GM21447 (cell line): ENCODE measurements around the gene GNAZ.

Experiments
- ATAC-seq: cut with Tn5 transposase; IDR thresholded peaks from one replicate; pipeline ENCODE4 v1.9.1; 2021; ENCODE audit not compliant: unreplicated experiment

GNAZ gene

DNA sequence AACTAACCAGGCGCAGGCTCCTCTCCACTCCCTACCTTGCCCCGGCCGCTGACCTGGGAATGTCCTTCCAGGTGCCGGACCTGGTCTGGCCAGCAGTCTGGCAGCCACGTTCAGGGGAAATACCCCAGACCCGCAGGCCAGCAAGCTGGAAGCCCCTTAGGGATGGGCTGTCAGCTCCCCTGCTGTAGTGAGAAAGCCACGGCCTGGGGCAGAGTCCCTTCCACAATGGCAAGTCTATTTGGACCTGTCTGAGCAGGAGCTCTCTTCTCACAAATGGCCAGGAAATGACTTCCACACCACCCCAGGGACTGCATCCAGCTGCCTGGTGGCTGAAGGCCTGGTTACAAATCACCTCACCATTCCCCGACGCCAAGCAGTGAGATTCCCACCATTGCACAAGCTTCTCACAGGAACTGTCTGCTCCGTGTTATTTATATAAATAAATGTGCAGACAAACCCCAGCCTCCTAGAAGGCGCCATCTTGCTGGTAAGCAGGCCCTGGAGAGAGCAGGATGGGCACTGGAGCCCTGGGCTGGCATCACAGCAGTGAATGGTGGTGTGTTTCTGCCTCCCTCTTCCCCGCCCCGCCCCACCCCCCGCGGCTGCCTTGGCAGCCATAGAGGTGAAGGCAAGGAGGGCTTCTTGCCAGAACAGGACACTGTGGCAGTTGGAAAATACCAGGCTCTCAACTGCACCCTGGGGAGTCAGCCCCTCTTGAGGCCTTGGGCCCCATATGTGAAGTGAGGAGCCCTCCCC, 47.8 kb downstream of the GNAZ start:
- no peak for ATAC-seq

DNA sequence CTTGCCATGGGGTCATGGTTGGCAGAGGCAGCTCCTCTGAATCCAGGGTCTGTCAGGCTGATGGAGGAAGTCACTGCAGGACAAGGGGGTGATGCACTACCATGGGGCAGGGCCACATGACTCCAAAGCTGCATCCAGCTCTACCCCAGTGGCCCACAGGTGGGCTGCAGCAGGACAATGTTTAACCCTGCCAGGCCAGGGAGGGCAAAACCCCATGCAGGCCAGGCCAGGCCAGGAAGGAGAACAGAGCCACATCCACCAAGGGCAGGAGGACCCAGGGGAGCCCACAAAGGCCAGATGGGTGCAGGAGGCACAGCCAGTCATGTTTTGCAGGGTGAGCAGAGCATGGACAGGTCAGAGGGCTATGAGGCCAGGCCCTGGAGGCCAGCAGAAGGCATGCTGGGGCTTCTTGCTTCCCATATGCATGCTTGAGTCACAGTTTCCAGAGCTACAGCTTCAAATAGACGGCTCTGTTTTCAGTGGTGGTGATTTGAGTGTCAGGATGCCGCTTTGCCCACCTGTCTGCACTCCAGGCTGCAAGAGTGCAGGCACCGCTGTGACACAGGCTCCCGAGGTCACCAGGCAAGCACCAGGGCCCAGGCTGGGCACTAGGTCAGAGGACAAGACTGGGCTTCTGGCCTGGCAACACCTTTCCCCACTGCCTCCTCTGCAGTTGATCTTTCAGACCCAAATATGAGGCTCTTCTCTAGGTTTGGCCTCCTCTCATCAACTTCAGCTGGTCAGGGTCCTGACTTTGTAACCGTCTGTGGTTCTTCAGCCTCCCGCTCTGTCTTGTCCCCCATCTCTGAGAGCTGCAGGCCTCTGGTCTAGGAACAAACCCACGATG, 48.6 kb downstream of the GNAZ start:
- ATAC-seq: no peak

DNA sequence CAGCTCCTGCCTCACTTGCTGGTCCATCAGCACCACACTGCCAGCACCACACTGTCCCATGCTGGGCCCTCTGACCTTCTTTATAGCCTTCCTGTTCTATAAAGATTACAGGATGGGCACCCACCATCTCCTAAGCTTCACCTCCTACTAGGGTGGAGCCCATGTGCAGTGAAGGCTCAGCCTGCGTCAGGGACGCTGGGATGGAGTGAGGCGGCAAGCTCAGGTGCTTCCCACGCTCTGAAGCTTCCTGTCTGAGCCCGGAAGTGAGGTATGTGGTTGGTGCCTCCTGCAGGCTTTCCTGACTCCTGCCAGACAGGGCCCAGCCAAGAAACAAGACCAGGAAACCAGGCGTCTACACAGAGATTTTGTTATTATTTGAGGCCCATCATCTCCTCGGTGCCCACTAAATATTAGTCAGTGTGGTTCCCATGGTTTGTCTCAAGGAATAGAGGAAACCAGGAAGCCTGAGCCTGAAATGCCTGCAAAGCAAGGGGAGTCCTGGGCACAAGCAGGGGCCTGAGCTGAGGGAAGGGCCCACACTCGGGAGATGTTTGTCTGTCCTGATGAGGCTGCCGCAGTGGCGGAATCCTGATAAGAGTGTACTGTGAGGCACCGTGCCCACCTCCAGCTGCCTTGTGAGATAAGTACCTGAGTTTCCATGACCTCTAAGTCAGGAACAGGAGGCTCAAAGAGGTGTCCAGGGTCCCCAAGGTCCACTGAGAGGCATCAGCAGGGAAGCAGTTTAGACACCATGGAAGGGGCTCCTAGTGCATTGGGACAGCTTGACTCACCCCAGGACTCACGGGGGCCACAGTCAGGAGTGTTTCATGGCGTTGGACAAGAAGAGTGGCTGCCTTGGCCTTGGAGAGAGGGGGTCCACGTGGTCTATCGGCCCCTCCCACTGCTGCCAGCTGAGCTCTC, 49.4 kb downstream of the GNAZ start:
- no peak for ATAC-seq

DNA sequence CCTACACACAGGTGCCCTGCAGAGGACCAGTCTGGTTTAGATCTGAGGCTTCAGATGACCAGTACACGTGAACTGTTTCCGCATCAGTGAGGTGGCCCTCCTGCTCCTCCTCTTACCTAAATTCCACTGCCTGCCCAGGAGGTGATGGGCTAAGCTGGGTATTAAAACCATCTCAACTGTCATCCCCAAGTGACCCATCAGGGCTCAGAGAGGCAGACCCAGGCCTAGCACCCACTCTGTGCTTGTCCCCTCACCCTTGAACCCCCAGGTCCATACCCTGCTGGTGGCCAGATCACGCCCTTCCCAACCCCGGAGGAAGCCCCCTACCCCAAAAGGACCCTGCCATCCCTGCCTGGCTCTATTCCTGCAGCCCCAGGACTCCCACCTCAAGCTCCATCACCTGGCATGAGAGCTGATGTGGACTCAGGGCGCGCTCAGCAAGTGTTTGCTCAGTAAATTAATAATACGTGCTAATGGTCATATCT, 50.1 kb downstream of the GNAZ start:
- ATAC-seq: no peak

DNA sequence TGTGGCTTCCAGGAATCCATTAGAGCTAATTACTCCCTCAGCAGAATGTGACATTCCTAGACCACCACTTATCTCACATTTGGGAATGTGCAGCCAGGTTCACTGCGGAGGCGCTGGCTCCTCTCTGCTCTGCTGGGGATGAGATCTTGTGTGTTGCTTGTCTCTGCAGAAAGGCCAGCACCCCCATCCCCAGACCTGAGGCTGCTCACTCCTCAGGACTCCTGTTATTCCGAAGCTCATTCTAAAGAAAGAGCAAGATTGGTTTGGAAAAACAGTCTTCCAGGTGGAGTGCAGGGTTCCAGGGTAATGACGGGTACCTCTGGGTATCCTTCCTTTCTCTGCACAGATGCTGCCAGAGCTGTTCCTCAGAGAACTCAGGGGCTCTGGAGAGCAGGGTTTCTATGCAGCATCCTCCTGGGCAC, 50.7 kb downstream of the GNAZ start:
- no peak for ATAC-seq

DNA sequence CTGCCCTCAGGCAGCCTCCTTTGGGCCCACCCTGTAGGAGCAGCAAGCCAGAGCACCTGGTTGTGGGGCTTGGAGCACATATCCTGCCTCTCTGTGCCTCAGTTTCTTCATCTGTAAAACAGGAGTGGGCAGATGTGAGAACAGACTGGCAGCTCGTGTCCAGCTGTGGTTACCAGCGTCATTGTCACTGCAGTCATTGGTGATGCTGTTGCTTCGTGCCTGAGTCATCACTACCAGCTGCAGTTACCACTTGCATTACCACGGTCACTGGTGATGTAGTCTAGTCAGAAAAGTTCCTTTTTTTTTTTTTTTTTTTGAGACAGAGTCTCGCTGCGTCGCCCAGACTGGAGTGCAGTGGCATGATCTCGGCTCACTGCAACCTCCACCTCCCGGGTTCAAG, 51.1 kb downstream of the GNAZ start:
- no peak for ATAC-seq

DNA sequence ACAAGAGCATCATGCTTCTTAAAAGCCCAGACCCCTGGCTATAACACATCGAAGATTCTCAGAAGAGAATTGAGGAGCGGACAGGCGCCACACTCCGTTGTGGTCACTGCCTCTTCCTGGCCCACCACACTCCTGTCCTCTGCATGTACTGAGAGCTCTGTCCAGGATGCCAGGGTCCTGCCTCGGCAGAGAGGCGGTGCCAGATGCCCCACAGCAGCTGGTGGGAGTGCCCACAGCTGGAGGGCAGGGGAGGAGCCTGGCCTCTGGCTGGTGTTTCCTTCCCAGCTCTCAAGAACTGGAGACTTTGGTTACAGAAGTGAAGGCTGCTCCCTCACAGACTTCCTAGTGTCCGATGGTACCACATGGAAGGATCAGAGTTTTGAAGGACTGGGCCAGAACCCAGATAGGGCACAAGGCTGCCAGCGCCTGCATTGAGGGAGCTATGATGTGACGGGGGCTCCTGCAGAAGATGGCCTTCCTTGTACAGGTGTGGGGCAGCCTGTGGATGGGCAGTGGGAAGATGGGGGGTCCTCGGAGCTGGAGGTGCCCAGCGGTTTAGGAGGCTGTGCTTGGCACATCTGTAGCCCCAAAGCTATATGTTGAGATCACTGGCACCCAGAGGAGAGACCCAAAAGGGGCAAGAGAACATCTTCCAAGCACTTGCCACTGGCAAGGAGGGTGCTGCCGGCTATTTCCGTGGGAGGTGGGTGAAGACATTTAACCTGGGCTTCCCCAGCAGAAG, 52.1 kb downstream of the GNAZ start:
- no peak for ATAC-seq

DNA sequence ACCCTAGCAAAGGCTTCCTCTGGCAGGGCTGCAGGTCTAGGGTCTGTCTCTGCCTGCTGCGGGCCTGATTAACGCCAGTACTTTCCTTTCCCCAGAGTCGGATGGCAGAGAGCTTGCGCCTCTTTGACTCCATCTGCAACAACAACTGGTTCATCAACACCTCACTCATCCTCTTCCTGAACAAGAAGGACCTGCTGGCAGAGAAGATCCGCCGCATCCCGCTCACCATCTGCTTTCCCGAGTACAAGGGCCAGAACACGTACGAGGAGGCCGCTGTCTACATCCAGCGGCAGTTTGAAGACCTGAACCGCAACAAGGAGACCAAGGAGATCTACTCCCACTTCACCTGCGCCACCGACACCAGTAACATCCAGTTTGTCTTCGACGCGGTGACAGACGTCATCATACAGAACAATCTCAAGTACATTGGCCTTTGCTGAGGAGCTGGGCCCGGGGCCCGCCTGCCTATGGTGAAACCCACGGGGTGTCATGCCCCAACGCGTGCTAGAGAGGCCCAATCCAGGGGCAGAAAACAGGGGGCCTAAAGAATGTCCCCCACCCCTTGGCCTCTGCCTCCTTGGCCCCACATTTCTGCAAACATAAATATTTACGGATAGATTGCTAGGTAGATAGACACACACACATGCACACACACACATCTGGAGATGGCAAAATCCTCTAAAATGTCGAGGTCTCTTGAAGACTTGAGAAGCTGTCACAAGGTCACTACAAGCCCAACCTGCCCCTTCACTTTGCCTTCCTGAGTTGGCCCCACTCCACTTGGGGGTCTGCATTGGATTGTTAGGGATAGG, 52.9 kb downstream of the GNAZ start:
- no peak for ATAC-seq

DNA sequence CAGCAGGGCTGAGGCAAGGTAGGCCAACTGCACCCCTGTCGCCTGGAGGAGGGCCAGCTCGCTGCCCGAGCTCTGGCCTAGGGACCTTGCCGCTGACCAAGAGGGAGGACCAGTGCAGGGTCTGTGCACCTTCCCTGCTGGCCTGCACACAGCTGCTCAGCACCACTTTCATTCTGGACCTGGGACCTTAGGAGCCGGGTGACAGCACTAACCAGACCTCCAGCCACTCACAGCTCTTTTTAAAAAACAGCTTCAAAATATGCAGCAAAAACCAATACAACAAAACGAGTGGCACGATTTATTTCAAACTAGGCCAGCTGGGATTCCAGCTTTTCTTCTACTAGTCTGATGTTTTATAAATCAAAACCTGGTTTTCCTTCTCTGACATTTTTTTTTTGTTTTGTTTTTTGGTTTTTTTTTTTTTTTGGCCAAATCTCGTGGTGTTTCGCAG, 53.5 kb downstream of the GNAZ start:
- no peak for ATAC-seq

DNA sequence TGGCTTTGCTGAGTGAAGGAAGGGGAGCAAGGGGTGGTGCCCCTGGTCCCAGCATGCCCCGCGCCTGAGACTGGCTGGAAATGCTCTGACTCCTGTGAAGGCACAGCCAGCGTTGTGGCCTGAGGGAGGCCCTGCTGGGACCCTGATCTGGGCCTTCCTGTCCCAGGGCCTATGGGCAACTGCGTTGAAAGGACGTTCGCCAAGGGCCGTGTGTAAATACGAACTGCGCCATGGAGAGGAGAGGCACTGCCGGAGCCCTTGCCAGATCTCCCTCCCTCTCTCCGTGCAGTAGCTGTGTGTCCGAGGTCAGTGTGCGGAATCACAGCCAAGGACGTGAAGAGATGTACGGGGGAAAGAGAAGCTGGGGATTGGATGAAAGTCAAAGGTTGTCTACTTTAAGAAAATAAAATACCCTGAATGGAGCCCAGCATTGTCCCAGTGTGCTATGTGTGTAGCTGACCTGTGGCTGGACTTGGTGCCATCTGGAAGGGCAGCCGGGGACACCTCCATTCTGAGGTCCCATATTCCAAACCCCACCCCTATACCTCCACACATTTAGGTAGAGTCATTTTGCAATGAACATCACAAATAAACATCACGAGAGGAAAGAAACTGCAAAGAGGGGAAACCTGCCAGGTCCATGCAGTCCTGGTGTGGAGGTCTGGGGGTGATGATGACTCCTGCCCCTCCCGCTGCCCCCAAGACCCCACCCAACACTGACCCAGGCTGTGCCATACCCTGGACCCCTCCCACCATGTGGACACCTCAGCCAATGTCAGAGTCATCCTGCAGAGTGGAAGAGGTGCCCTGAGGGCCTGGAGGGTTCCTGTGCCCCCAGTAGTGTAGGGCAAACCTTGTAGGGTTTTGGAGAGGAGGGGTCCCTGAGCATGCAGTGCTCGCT, 54.5 kb downstream of the GNAZ start:
- no peak for ATAC-seq

DNA sequence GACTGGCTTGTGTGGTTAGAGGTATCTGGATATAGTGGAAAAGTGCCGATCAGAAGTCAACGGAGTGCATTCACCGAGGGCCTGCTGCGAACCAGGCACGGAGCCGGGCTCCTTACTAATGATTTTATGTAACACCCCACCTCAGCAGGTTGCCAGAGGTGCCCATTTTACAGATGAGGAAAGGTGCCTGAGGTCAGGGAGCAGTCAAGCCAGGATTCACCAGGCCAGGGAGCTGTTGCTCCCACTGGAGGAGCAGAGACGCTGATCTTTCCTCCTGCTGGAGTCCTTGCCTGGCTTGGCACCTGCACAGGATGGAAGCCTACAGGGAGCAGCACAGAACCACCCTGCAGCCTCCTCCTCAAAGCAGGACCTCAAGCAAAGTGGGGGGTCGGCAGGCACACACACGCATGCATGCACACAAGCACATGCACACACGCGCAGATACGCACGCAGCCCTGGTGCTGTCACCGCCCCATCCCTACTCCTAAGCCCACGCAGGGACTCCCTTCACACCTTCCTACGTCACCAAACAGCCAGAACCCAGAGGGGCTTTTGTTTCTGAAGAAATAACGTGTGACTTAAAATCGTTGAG, 55.3 kb downstream of the GNAZ start:
- ATAC-seq: no peak

DNA sequence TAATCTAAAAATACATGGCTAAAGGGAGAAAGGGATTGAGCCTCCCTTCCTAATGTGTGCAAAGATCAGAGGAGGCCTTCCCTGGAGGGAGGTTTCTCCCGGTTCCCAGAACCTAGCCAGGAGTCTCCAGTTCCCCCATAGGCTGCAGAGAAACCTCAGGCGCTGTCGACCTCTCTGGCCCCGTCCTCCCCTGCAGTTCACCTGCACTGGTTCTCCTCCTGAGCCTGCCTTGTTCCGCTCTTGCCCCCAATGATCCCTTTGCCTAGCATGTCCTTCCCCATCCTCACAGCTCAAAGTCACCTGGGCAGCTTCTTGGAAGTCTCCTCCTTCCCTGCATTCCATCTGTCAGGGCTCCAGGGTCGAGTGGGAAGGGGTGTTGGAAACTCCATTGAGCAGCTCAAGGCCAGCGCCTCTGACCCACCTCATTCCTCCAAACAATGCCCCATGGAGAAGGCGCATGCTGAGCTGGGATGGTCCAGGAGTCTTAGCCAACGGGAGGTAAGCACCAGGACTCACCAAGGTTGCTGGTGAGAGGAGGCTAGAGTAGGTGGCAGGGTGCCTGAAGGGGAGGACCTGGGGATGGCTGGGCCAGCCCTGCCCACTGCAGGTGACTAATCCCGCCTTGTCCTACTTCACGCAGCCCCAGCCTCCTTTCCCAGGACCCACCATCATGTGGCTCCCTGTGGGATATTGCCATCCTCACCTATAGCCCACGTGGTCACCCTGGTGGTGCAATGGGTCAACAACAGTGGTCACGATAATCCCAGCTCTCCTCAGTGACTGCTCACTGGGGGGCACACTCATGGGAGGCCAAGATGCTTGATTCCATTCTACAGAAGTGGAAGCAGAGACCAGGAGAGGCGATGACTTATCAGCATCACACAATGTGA, 56.1 kb downstream of the GNAZ start:
- no peak for ATAC-seq

DNA sequence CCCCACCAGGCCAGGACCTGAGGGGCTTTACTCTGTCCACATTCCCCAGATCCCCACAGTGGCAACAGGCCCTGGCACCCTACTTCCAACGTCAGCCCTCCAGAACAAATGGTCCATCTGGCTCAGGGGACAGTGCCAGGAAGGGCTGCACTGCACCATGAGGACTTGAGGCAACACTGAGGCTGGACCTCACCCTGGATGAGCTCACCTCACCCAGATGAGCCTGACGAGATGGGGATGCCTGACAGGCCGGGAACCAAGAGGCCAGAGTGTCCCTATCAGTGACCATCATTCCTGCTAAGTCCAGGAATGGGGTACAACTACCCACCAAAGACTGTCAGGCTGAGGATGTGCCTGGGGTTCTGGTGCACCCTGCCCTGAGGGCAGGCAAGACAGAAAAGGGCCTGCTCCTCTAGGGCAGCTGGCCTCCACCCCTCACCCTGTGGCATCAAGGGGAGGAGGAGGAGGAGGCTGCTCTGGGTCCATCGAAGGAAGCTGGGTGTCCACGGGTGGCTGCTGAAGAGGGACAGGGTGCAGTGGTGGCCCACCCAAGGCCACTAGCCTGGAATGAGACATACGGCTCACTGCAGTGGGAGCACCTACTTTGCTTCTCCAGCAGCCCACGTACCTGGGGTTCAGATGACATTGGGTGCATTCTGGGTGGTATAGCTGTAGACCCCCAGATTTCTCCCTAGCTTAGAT, 56.9 kb downstream of the GNAZ start:
- no peak for ATAC-seq

DNA sequence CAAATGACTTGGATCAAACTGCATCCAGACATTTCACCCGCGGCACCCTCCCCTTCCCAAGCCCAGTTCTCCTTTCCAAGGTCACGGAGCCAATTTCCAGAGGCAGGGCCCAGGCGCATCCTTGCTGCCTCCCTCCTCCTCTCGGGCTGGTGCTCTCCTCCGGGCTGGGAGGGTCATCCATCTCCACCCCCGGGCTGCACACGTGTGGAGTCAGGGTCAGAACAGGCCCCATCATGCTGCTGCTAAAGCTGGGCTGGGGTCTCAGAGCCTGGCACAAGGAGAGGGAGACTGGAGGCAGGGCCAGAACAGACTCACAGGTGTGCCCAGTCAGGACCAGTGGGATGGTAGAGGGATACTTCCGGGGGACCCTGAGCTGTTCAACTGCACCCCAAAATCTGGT, 57.5 kb downstream of the GNAZ start:
- ATAC-seq: no peak

DNA sequence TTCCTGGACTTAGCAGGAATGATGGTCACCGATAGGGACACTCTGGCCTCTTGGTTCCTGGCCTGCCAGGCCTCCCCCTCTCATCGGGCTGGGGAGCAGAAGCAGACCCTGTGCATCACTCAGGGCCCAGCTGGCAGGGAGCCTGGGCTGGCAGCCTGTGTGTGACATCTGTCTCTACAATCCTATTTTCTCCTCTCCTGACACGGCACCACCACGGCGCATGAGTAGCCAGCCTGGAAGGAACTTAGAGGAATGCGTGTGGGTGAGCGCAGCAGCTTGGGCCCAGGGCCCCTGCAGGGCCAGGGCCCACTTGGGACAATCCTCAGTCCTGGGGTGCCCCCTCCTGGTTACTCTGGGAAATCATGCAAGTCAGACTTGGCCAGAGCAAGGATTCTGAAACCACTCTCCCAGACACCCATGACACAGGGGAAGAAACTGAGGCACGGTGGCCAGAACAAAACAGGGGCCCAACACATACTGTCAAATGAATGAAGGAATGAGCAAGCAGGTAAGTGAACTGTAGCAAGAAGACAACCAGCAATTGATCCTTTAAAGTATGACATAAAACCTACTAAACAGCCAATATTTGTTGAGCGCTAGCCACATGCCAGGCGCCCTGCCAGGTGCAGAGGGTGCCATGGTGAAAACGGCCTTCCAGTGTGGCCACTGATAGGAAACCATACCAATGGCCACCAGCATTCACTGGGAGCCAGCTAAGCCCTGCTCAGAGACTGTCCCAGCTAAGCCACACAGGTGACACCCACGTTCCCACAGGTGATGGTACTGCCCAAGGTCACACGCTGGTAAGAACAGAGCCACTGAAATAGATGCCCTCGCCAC, 58.2 kb downstream of the GNAZ start:
- no peak for ATAC-seq

DNA sequence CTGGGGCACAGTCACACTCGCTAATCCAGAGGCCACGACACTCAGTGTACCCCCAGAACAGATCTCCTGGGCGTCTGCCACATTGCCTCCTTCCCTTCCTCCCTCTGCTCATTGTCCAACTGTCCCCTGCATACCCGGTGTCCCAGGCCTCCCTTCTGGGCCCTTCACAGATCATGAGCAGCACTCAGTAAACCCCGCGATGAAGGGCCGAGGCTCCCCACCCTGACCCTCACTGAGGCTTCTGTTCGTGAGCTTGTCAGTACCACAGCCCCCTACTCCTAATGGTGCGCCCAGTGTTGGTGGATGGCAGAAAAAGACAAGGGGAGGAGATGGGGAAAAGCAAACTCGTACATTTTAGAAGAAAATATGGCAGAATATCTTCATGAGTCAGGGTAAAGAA, 58.8 kb downstream of the GNAZ start:
- no peak for ATAC-seq
